Fibroblast of pulmonary artery (primary cell): Measurements from ENCODE around the gene PHEX.

Experiments used
- DNase-seq: peaks from one replicate; pipeline ENCODE4 v3.0.0-alpha.2; 2010; ENCODE audit warnings: low read depth
- H3K4me3 ChIP-seq: replicated peaks from 2 replicates; pipeline ENCODE4 v1.5.1; 2011; ENCODE audit warnings: low read depth, mild to moderate bottlenecking, control low read depth, low read length, moderate library complexity
- CTCF ChIP-seq: IDR thresholded peaks from 2 replicates; pipeline ENCODE4 v1.5.1; 2011; ENCODE audit warnings: mild to moderate bottlenecking, control low read depth, low read length, inconsistent platforms; ENCODE audit errors: missing control alignments

PHEX gene

GRCh38 chrX:22024577-22024976 is 7.5 kb upstream of the PHEX start:
- no peak overlapping the region for H3K4me3 ChIP-seq
- TF ChIP-seq CTCF = no peak
- no peak for DNase-seq

GRCh38 chrX:22025751-22026150 is 6.4 kb upstream of the PHEX start:
- peak; percentile 6 for DNase-seq
- no peak overlapping the region for H3K4me3 ChIP-seq
- no peak for TF ChIP-seq CTCF

GRCh38 chrX:22026731-22027130 is 5.4 kb upstream of the PHEX start:
- no peak overlapping the region for H3K4me3 ChIP-seq
- TF ChIP-seq CTCF = no peak
- no peak for DNase-seq

- no peak for DNase-seq
- TF ChIP-seq CTCF = no peak
These were observed 381 bp downstream of the PHEX start for GRCh38 chrX:22032506-22032905.

GRCh38 chrX:22033818-22034217 is 1.7 kb downstream of the PHEX start:
- no peak for TF ChIP-seq CTCF
- DNase-seq = no peak
- H3K4me3 ChIP-seq = no peak overlapping the region

More at GRCh38 chrX:22032506-22032905, 381 bp downstream of the PHEX start:
- H3K4me3 ChIP-seq = no peak overlapping the region

- H3K4me3 ChIP-seq = no peak overlapping the region
- TF ChIP-seq CTCF = no peak
- DNase-seq = no peak
These were observed 3.1 kb downstream of the PHEX start for GRCh38 chrX:22035236-22035635.

GRCh38 chrX:22037225-22037624 is 5.1 kb downstream of the PHEX start:
- no peak for TF ChIP-seq CTCF
- DNase-seq = no peak
- no peak overlapping the region for H3K4me3 ChIP-seq
